DOHH2 (cell line): ENCODE data around the gene TNK2.

Experiments
- H3F3A ChIP-seq: fragments of 200-600 bp; sonication (generic), shearing (Covaris generic); 2 replicates; pipeline ENCODE4 v1.6.0; 2016; ENCODE audit warnings: antibody characterized with exemption, mild to moderate bottlenecking; ENCODE audit not compliant: control insufficient read depth, insufficient read depth
- H3K27ac ChIP-seq: fragments of 200-600 bp; sonication (generic); 2 replicates; pipeline ENCODE4 v1.5.1; 2014; ENCODE audit warnings: low read depth, mild to moderate bottlenecking, low read length, moderate library complexity
- H3K27me3 ChIP-seq: fragments of 200-600 bp; sonication (generic); 2 replicates; pipeline ENCODE4 v1.6.1; 2014; ENCODE audit warnings: mild to moderate bottlenecking, low read length, mixed read lengths; ENCODE audit not compliant: control insufficient read depth
- H3K36me3 ChIP-seq: fragments of 200-600 bp; sonication (generic); 2 replicates; pipeline ENCODE4 v1.6.1; 2014; ENCODE audit warnings: mild to moderate bottlenecking, low read length, moderate library complexity, mixed read lengths; ENCODE audit not compliant: control insufficient read depth
- H3K4me1 ChIP-seq: fragments of 200-600 bp; sonication (generic); 2 replicates; pipeline ENCODE4 v1.6.1; 2014; ENCODE audit warnings: mild to moderate bottlenecking, low read length, mixed read lengths; ENCODE audit not compliant: control insufficient read depth
- H3K4me2 ChIP-seq: fragments of 200-600 bp; sonication (generic); 2 replicates; pipeline ENCODE4 v1.6.0; 2014; ENCODE audit warnings: mild to moderate bottlenecking, low read length, moderate library complexity
- H3K4me3 ChIP-seq: fragments of 200-600 bp; sonication (generic); 2 replicates; pipeline ENCODE4 v1.5.1; 2014; ENCODE audit warnings: mild to moderate bottlenecking, low read length, mixed read lengths
- H3K79me2 ChIP-seq: fragments of 200-600 bp; sonication (generic); 2 replicates; pipeline ENCODE4 v1.6.1; 2014; ENCODE audit warnings: mild to moderate bottlenecking, low read length, mixed read lengths; ENCODE audit not compliant: control insufficient read depth
- H3K9me2 ChIP-seq: fragments of 200-600 bp; sonication (generic); replicated peaks from 2 replicates; pipeline ENCODE4 v1.6.1; 2014; ENCODE audit warnings: mild to moderate bottlenecking, low read length, mixed read lengths; ENCODE audit not compliant: control insufficient read depth
- H3K9me3 ChIP-seq: fragments of 200-600 bp; sonication (generic); 2 replicates; pipeline ENCODE4 v1.6.1; 2014; ENCODE audit warnings: antibody characterized with exemption, low read length, mixed read lengths; ENCODE audit not compliant: control insufficient read depth, insufficient read depth
- H4K20me1 ChIP-seq: fragments of 200-600 bp; sonication (generic); 2 replicates; pipeline ENCODE4 v1.6.0; 2014; ENCODE audit warnings: low read depth, mild to moderate bottlenecking, antibody characterized with exemption, low read length, moderate library complexity; ENCODE audit not compliant: control insufficient read depth, insufficient read depth
- CTCF ChIP-seq: fragments of 200-600 bp; sonication (generic); IDR thresholded peaks from one replicate; pipeline ENCODE4 v1.5.1; 2014; ENCODE audit warnings: antibody characterized with exemption, mild to moderate bottlenecking, low read depth, low read length; ENCODE audit not compliant: poor library complexity, severe bottlenecking
- EZH2phosphoT487 ChIP-seq: fragments of 200-600 bp; sonication (generic); IDR thresholded peaks from 2 replicates; pipeline ENCODE4 v1.6.1; 2017; ENCODE audit warnings: borderline replicate concordance, mild to moderate bottlenecking, antibody characterized with exemption, low read length, moderate library complexity, mixed read lengths

The TNK2 gene

GRCh38 chr3:195911946-195912270 lies 3.6 kb upstream of the TNK2 start:
- H3K36me3 ChIP-seq, result no peaks in the 10 kb centered on the region
- H3F3A ChIP-seq, result no peaks in the 10 kb centered on the region; the same call in 1 of the 2 replicates
- no peaks in the 10 kb centered on the region for H3K9me3 ChIP-seq
- H3K4me3 ChIP-seq, result no peak overlapping the region
- no peaks in the 10 kb centered on the region; the same call in 1 of the 2 replicates for H3K79me2 ChIP-seq
- no peak overlapping the region for H3K27ac ChIP-seq
- H3K27me3 ChIP-seq, result peaks cover 23% of the 10 kb centered on the region
- TF ChIP-seq CTCF (no peak), EZH2phosphoT487 (no peak)
- H3K4me1 ChIP-seq, result peaks cover 33% of the 10 kb centered on the region
- H3K9me2 ChIP-seq, result no peaks in the 10 kb centered on the region
- H4K20me1 ChIP-seq, result no peaks in the 10 kb centered on the region
- no peak overlapping the region for H3K4me2 ChIP-seq

DNA sequence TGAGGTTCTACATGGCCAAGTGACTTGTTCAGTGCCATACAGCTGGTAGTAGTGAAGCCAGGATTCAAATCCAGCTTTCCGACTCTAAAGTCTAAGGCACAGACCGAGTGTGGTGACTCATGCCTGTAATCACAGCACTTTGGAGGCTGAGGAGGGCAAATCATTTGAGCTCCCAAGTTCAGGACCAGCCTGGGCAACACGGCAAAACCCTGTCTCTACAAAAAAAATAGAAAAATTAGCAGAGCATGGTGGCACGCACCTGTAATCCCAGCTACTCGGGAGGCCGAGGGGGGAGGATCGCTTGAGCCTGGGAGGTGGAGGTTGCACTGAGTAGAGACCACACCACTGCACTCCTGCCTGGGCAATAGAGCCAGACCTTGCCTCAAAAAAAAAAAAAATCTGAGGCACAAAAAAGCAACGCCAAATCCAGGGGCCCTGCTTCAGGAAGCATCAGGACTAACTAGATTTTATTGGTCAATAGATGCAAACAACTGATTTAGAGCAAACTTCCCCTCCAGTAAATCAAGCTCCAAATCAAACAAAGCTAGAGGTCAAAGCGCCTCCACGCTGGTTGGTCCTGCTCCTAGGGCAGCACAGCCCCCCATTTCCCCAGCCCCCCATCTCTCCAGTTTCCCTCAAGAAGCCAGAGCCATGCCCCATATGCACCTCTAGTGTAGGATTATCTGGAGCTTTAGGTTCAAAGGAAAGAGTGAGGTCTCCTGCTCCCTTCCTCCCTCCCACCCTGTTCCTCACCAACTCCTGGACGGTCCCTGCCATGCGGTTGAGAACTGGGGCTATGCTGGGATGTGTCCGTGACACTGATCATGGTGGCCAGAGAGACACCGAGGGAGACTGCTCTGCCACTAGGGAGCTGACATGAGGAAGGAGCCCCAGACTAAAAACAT lies 2.9 kb upstream of the TNK2 start:
- peaks cover 21% of the 10 kb centered on the region for H3K27me3 ChIP-seq
- H3K4me3 ChIP-seq, result no peak overlapping the region
- H3K27ac ChIP-seq, result no peak overlapping the region
- no peaks in the 10 kb centered on the region; the same call in 1 of the 2 replicates for H3F3A ChIP-seq
- H3K9me3 ChIP-seq, result no peaks in the 10 kb centered on the region
- H3K4me2 ChIP-seq, result no peak overlapping the region
- H3K4me1 ChIP-seq, result peaks cover 39% of the 10 kb centered on the region
- no peaks in the 10 kb centered on the region for H3K9me2 ChIP-seq
- no peaks in the 10 kb centered on the region for H4K20me1 ChIP-seq
- no peaks in the 10 kb centered on the region for H3K36me3 ChIP-seq
- no peaks in the 10 kb centered on the region; the same call in 1 of the 2 replicates for H3K79me2 ChIP-seq
- TF ChIP-seq CTCF, result no peak
- no peak for TF ChIP-seq EZH2phosphoT487

GRCh38 chr3:195910499-195910845 lies 2.1 kb upstream of the TNK2 start:
- H3K27ac ChIP-seq, result no peak overlapping the region
- H3K79me2 ChIP-seq, result no peaks in the 10 kb centered on the region; the same call in 1 of the 2 replicates
- no peaks in the 10 kb centered on the region for H4K20me1 ChIP-seq
- H3K36me3 ChIP-seq, result no peaks in the 10 kb centered on the region
- H3K27me3 ChIP-seq, result peaks cover 22% of the 10 kb centered on the region
- H3K4me3 ChIP-seq, result no peak overlapping the region
- no peak for TF ChIP-seq EZH2phosphoT487
- TF ChIP-seq CTCF, result no peak
- no peak overlapping the region for H3K4me2 ChIP-seq
- H3K4me1 ChIP-seq, result peaks cover 44% of the 10 kb centered on the region
- peaks cover 7% of the 10 kb centered on the region for H3F3A ChIP-seq
- H3K9me3 ChIP-seq, result no peaks in the 10 kb centered on the region
- H3K9me2 ChIP-seq, result no peaks in the 10 kb centered on the region
